ENCODE data around the gene KRTAP10-2. TPM values are rescaled to one million over a fixed set of nuclear protein-coding genes. Genes with fewer than 3 reads are reported as not detected.
"Not testable (repeated sequence)": the region's sequence is repeated elsewhere in the genome, so short reads cannot be mapped to it uniquely, and the experiment has no call there.

Gene KRTAP10-2
- total and polyA plus RNA-seq, 3 experiments from 2014 or later = not detected

- POLR2A ChIA-PET = no interaction called here
- peaks cover 0 to 1% (median 0%) of the 10 kb centered on the region in 5 donors for H3K9me3 Mint-ChIP-seq
- no peak overlapping the region for H3K4me3 ChIP-seq (ENCODE audit: low read length)
- no peaks in the 10 kb centered on the region for H3K9me3 ChIP-seq (ENCODE audit: low read length)
- peaks cover 5 to 41% of the 10 kb centered on the region in 2 donors for H3K27me3 Mint-ChIP-seq
- no peak overlapping the region for H3K4me3 Mint-ChIP-seq
- peaks cover 0 to 13% (median 1%) of the 10 kb centered on the region in 3 donors for H3K4me1 Mint-ChIP-seq
- no peaks in the 10 kb centered on the region for H3K36me3 ChIP-seq (ENCODE audit: insufficient read depth, low read length)
- CTCF ChIA-PET = no interaction called here
- peaks cover 0 to 8% (median 0%) of the 10 kb centered on the region in 3 donors for H3K36me3 Mint-ChIP-seq
- no peaks in the 10 kb centered on the region for H3K4me1 ChIP-seq (ENCODE audit: insufficient read depth, low read length)
- no peaks in the 10 kb centered on the region for H3K27me3 ChIP-seq (ENCODE audit: insufficient read depth, low read length, poor library complexity, severe bottlenecking)
- H3K27ac Mint-ChIP-seq = no peak overlapping the region
- H3K27ac ChIP-seq (ENCODE audit: low read depth, low read length) = no peak overlapping the region
- DNase-seq = no peak
Observed at GRCh38 chr21:44589094-44589493, 37.8 kb upstream of the KRTAP10-2 start.

GRCh38 chr21:44585892-44586291 is 34.6 kb upstream of the KRTAP10-2 start:
- H3K9me3 ChIP-seq (ENCODE audit: low read length) = no peaks in the 10 kb centered on the region
- peaks cover 0 to 26% (median 2%) of the 10 kb centered on the region in 3 donors for H3K36me3 Mint-ChIP-seq
- POLR2A ChIA-PET = no interaction called here
- H3K9me3 Mint-ChIP-seq = peaks cover 7 to 16% (median 10%) of the 10 kb centered on the region in 5 donors
- H3K27ac ChIP-seq (ENCODE audit: low read depth, low read length) = no peak overlapping the region
- H3K4me1 ChIP-seq (ENCODE audit: insufficient read depth, low read length) = peaks cover 3% of the 10 kb centered on the region
- DNase-seq = no peak
- CTCF ChIA-PET = no interaction called here
- peaks cover 10 to 42% of the 10 kb centered on the region in 2 donors for H3K27me3 Mint-ChIP-seq
- H3K4me3 Mint-ChIP-seq = no peak overlapping the region
- no peak overlapping the region for H3K4me3 ChIP-seq (ENCODE audit: low read length)
- H3K36me3 ChIP-seq (ENCODE audit: insufficient read depth, low read length) = no peaks in the 10 kb centered on the region
- peaks cover 1 to 14% (median 14%) of the 10 kb centered on the region in 3 donors for H3K4me1 Mint-ChIP-seq
- peak overlapping the region in 1 of 8 donors; percentile 51 for H3K27ac Mint-ChIP-seq
- no peaks in the 10 kb centered on the region for H3K27me3 ChIP-seq (ENCODE audit: insufficient read depth, low read length, poor library complexity, severe bottlenecking)

- Histone ChIP-seq H3K4me1 (ENCODE audit: insufficient read depth, low read length) (peaks cover 3% of the 10 kb centered on the region), H3K27ac (ENCODE audit: low read depth, low read length) (no peak overlapping the region), H3K27me3 (ENCODE audit: insufficient read depth, low read length, poor library complexity, severe bottlenecking) (no peaks in the 10 kb centered on the region), H3K9me3 (ENCODE audit: low read length) (no peaks in the 10 kb centered on the region), H3K36me3 (ENCODE audit: insufficient read depth, low read length) (no peaks in the 10 kb centered on the region), H3K4me3 (ENCODE audit: low read length) (no peak overlapping the region)
- no peak overlapping the region for H3K4me3 Mint-ChIP-seq
- peaks cover 1 to 14% (median 14%) of the 10 kb centered on the region in 3 donors for H3K4me1 Mint-ChIP-seq
- ChIA-PET CTCF (no interaction called here), POLR2A (no interaction called here)
- peaks cover 10 to 24% (median 16%) of the 10 kb centered on the region in 5 donors for H3K9me3 Mint-ChIP-seq
- H3K27ac Mint-ChIP-seq = peak overlapping the region in 1 of 8 donors; percentile 3
- DNase-seq = no peak
- H3K27me3 Mint-ChIP-seq = peaks cover 10 to 40% of the 10 kb centered on the region in 2 donors
- peaks cover 0 to 26% (median 3%) of the 10 kb centered on the region in 3 donors for H3K36me3 Mint-ChIP-seq
Observed at GRCh38 chr21:44583800-44584147, 32.5 kb upstream of the KRTAP10-2 start.

GRCh38 chr21:44583089-44583799 is 31.9 kb upstream of the KRTAP10-2 start:
- Mint-ChIP-seq H3K27me3 (peaks cover 10 to 40% of the 10 kb centered on the region in 2 donors), H3K27ac (no peak overlapping the region), H3K4me1 (peaks cover 1 to 14% (median 14%) of the 10 kb centered on the region in 3 donors), H3K9me3 (peaks cover 10 to 26% (median 17%) of the 10 kb centered on the region in 5 donors), H3K36me3 (peaks cover 0 to 26% (median 3%) of the 10 kb centered on the region in 3 donors), H3K4me3 (no peak overlapping the region)
- Histone ChIP-seq H3K27me3 (ENCODE audit: insufficient read depth, low read length, poor library complexity, severe bottlenecking) (no peaks in the 10 kb centered on the region), H3K4me3 (ENCODE audit: low read length) (no peak overlapping the region), H3K9me3 (ENCODE audit: low read length) (no peaks in the 10 kb centered on the region), H3K36me3 (ENCODE audit: insufficient read depth, low read length) (no peaks in the 10 kb centered on the region), H3K27ac (ENCODE audit: low read depth, low read length) (no peak overlapping the region), H3K4me1 (ENCODE audit: insufficient read depth, low read length) (peaks cover 3% of the 10 kb centered on the region)
- ChIA-PET POLR2A (no interaction called here), CTCF (no interaction called here)
- DNase-seq = no peak

- Histone ChIP-seq H3K4me1 (ENCODE audit: insufficient read depth, low read length) (peaks cover 3% of the 10 kb centered on the region), H3K27ac (ENCODE audit: low read depth, low read length) (no peak overlapping the region), H3K4me3 (ENCODE audit: low read length) (no peak overlapping the region), H3K27me3 (ENCODE audit: insufficient read depth, low read length, poor library complexity, severe bottlenecking) (no peaks in the 10 kb centered on the region), H3K36me3 (ENCODE audit: insufficient read depth, low read length) (no peaks in the 10 kb centered on the region), H3K9me3 (ENCODE audit: low read length) (no peaks in the 10 kb centered on the region)
- Mint-ChIP-seq H3K4me1 (peaks cover 1 to 14% (median 14%) of the 10 kb centered on the region in 3 donors), H3K27ac (no peak overlapping the region), H3K36me3 (peaks cover 0 to 37% (median 3%) of the 10 kb centered on the region in 3 donors), H3K27me3 (peaks cover 10 to 33% of the 10 kb centered on the region in 2 donors), H3K9me3 (peaks cover 14 to 36% (median 25%) of the 10 kb centered on the region in 5 donors), H3K4me3 (peak overlapping the region in 1 of 7 donors; percentile 54)
- POLR2A ChIA-PET = no interaction called here
- DNase-seq = no peak
- CTCF ChIA-PET = no interaction called here
Observed at GRCh38 chr21:44582055-44582454, 30.8 kb upstream of the KRTAP10-2 start.

- no peak overlapping the region for H3K4me3 Mint-ChIP-seq
- H3K27ac Mint-ChIP-seq = no peak overlapping the region
- peaks cover 1 to 14% (median 14%) of the 10 kb centered on the region in 3 donors for H3K4me1 Mint-ChIP-seq
- H3K27me3 ChIP-seq (ENCODE audit: insufficient read depth, low read length, poor library complexity, severe bottlenecking) = no peaks in the 10 kb centered on the region
- H3K9me3 ChIP-seq (ENCODE audit: low read length) = no peaks in the 10 kb centered on the region
- DNase-seq = no peak
- ChIA-PET POLR2A (no interaction called here), CTCF (interaction anchor here (0.8 kb wide), 1 partner anchor 71 kb away, joined by 3 read pairs; no protein-coding TSS in a partner anchor)
- peaks cover 3% of the 10 kb centered on the region for H3K4me1 ChIP-seq (ENCODE audit: insufficient read depth, low read length)
- no peak overlapping the region for H3K4me3 ChIP-seq (ENCODE audit: low read length)
- H3K27me3 Mint-ChIP-seq = peaks cover 10 to 24% of the 10 kb centered on the region in 2 donors
- H3K36me3 ChIP-seq (ENCODE audit: insufficient read depth, low read length) = no peaks in the 10 kb centered on the region
- no peak overlapping the region for H3K27ac ChIP-seq (ENCODE audit: low read depth, low read length)
- H3K9me3 Mint-ChIP-seq = peaks cover 19 to 41% (median 29%) of the 10 kb centered on the region in 5 donors
- H3K36me3 Mint-ChIP-seq = peaks cover 0 to 39% (median 3%) of the 10 kb centered on the region in 3 donors
Observed at GRCh38 chr21:44581158-44581557, 29.9 kb upstream of the KRTAP10-2 start.

- DNase-seq; H3K27ac ChIP-seq (ENCODE audit: low read depth, low read length); H3K36me3 ChIP-seq (ENCODE audit: insufficient read depth, low read length); H3K9me3 ChIP-seq (ENCODE audit: low read length); POLR2A ChIA-PET; H3K4me3 ChIP-seq (ENCODE audit: low read length); H3K27me3 ChIP-seq (ENCODE audit: insufficient read depth, low read length, poor library complexity, severe bottlenecking); H3K4me3 Mint-ChIP-seq; H3K4me1 ChIP-seq (ENCODE audit: insufficient read depth, low read length); H3K27ac Mint-ChIP-seq: not testable (repeated sequence)
- H3K9me3 Mint-ChIP-seq = peaks cover 19 to 46% (median 29%) of the 10 kb centered on the region in 5 donors
- H3K27me3 Mint-ChIP-seq = peaks cover 13 to 20% of the 10 kb centered on the region in 2 donors
- H3K4me1 Mint-ChIP-seq = peaks cover 1 to 16% (median 14%) of the 10 kb centered on the region in 3 donors
- peaks cover 0 to 35% (median 3%) of the 10 kb centered on the region in 3 donors for H3K36me3 Mint-ChIP-seq
- CTCF ChIA-PET = interaction anchor here (0.8 to 1.2 kb wide), 2 partner anchors 38 to 70 kb away, joined by 3 to 4 read pairs; no protein-coding TSS in a partner anchor
Observed at GRCh38 chr21:44580231-44580821, 29.0 kb upstream of the KRTAP10-2 start, which contains the start of gene KRTAP10-5. Gene KRTAP10-5 (minus strand): TSS chr21:44580604. CDS start chr21:44580578, 26 bp downstream.

GRCh38 chr21:44579833-44580144 is 28.5 kb upstream of the KRTAP10-2 start:
- DNase-seq = no peak
- H3K36me3 ChIP-seq (ENCODE audit: insufficient read depth, low read length) = no peaks in the 10 kb centered on the region
- ChIA-PET CTCF (interaction anchor here (1.2 kb wide), 1 partner anchor 39 kb away, joined by 4 read pairs; no protein-coding TSS in a partner anchor), POLR2A (no interaction called here)
- Mint-ChIP-seq H3K4me1 (peaks cover 5 to 19% (median 14%) of the 10 kb centered on the region in 3 donors), H3K36me3 (peaks cover 0 to 35% (median 3%) of the 10 kb centered on the region in 3 donors), H3K27ac (no peak overlapping the region), H3K27me3 (peaks cover 9 to 19% of the 10 kb centered on the region in 2 donors), H3K4me3 (no peak overlapping the region), H3K9me3 (peaks cover 19 to 46% (median 29%) of the 10 kb centered on the region in 5 donors)
- no peaks in the 10 kb centered on the region for H3K27me3 ChIP-seq (ENCODE audit: insufficient read depth, low read length, poor library complexity, severe bottlenecking)
- H3K4me3 ChIP-seq (ENCODE audit: low read length) = no peak overlapping the region
- H3K9me3 ChIP-seq (ENCODE audit: low read length) = no peaks in the 10 kb centered on the region
- peaks cover 3% of the 10 kb centered on the region for H3K4me1 ChIP-seq (ENCODE audit: insufficient read depth, low read length)
- H3K27ac ChIP-seq (ENCODE audit: low read depth, low read length) = no peak overlapping the region
